Activated T-cell treated with anti-CD3 and anti-CD28 coated beads, Interleukin-2, amount 50 U/mL, for 72 hours (primary cell): ENCODE measurements around the gene EIF2S3B. TPM values are rescaled to one million over a fixed set of nuclear protein-coding genes. Genes with fewer than 3 reads are reported as not detected.

ENCODE experiments used
- ATAC-seq, 2 donors: fragments of 150-1000 bp; cut with Tn5 transposase; replicated peaks in 1 of 2; 2 replicates each; pipeline ENCODE4 v1.10.0; 2021; ENCODE audit warnings: moderate library complexity in 2 of 2, mild to moderate bottlenecking in 1 of 2
- DNase-seq, 2 donors: peaks; one replicate each; pipeline ENCODE4 v3.0.0; 2021 to 2022; ENCODE audit warnings: mixed read lengths in 1 of 2
- H3K27ac Mint-ChIP-seq: one replicate; pipeline ENCODE4 v1.8.0; 2022; ENCODE audit warnings: mild to moderate bottlenecking, moderate library complexity, mixed read lengths
- H3K27me3 Mint-ChIP-seq: one replicate; pipeline ENCODE4 v1.8.0; 2022; ENCODE audit warnings: low read depth, mixed read lengths
- H3K36me3 Mint-ChIP-seq, 2 donors: one replicate each; pipeline ENCODE4 v1.8.0; 2022; ENCODE audit warnings: mixed read lengths in 2 of 2, mild to moderate bottlenecking in 1 of 2; ENCODE audit not compliant: insufficient read depth in 2 of 2
- H3K4me1 Mint-ChIP-seq: one replicate; pipeline ENCODE4 v1.8.0; 2022; ENCODE audit warnings: low read depth, mixed read lengths
- H3K4me3 Mint-ChIP-seq, 2 donors: one replicate each; pipeline ENCODE4 v1.8.0; 2022; ENCODE audit warnings: mild to moderate bottlenecking in 2 of 2, mixed read lengths in 2 of 2, moderate library complexity in 2 of 2
- H3K9me3 Mint-ChIP-seq, 2 donors: one replicate each; pipeline ENCODE4 v1.8.0; 2022; ENCODE audit warnings: mixed read lengths in 2 of 2
- total RNA-seq, 2 donors: library from RNA; stranded (reverse); gene quantifications; one replicate each; pipeline ENCODE4 v1.2.3, GENCODE V29; 2022

Gene EIF2S3B
- total RNA-seq, 2 donors from 2014 or later = 0.63 to 1.2 TPM

DNA sequence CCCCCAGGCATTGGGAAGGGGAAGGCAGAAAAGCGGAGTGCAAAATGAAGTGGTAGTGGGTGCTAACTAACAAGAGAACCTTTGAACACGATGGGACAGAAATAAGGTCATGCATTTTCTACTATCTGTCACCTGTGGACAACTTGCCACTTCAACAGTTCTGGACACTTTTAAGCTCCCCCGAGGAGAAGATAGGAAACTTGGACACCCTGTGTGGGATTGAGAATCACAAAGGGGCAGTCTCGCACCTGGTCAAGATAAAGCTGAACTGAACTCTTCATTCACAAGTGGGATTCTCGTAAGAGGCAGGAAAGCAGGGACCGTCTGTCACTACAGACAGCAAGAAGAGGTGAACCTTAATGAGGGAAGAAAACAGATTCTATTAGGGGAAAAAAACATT, 51.6 kb downstream of the EIF2S3B start:
- Mint-ChIP-seq H3K27ac (peak overlapping the region; percentile 47), H3K36me3 (peaks cover 11 to 17% of the 10 kb centered on the region in 2 donors), H3K4me3 (peak overlapping the region; percentile 70 to 77), H3K4me1 (peaks cover 45% of the 10 kb centered on the region), H3K27me3 (peaks cover 6% of the 10 kb centered on the region), H3K9me3 (no peaks in the 10 kb centered on the region)
- ATAC-seq = no peak
- no peak for DNase-seq

DNA sequence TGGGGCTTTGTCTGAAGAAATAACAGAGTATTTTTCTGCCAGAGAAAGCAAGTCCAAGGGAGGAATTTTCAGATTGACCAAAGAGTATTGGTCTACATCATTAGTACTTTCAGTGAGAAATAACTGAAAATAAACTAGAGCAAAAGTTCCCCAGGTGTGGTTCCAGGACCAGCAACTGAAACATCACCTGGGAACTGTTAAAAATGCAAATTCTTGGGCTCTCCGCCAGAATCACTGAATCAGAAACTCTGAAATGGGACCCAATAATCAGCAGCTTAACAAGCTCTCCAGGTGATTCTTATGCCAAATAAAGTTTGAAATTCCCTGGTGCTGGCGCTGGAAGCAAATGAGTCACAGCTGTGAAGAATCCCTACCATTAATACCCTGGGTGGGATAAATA, 52.1 kb downstream of the EIF2S3B start:
- Mint-ChIP-seq H3K4me3 (peak overlapping the region; percentile 70 to 77), H3K36me3 (peaks cover 10 to 17% of the 10 kb centered on the region in 2 donors), H3K9me3 (no peaks in the 10 kb centered on the region), H3K4me1 (peaks cover 40% of the 10 kb centered on the region), H3K27ac (peak overlapping the region; percentile 79), H3K27me3 (peaks cover 8% of the 10 kb centered on the region)
- no peak for DNase-seq
- no peak for ATAC-seq

Other genes starting within 250 kb of the EIF2S3B start
- 1 to 10 TPM; 2.0 to 6.6 TPM for gene KLRD1, start 198.0 kb upstream of the EIF2S3B start, total RNA-seq
- gene KLRK1, start 115.8 kb upstream of the EIF2S3B start, total RNA-seq = 10 to 100 TPM; 18.9 to 23.6 TPM
- 1 to 10 TPM; 6.1 to 7.1 TPM for gene KLRC4, start 96.1 kb upstream of the EIF2S3B start, total RNA-seq
- 1 to 10 TPM; 2.5 to 2.8 TPM for gene KLRC3, start 85.3 kb upstream of the EIF2S3B start, total RNA-seq
- 1 to 10 TPM; 1.4 to 1.9 TPM for gene KLRC2, start 69.9 kb upstream of the EIF2S3B start, total RNA-seq
- gene KLRC1, start 52.5 kb upstream of the EIF2S3B start, total RNA-seq = 1 to 10 TPM; 3.1 to 9.0 TPM
- 10 to 100 TPM; 42.7 to 52.5 TPM for gene MAGOHB, start 107.7 kb downstream of the EIF2S3B start, total RNA-seq
- gene STYK1, start 168.2 kb downstream of the EIF2S3B start, total RNA-seq = 1 to 10 TPM; 1.6 to 1.8 TPM
- 100 to 1,000 TPM; 108 to 132 TPM for gene YBX3, start 217.4 kb downstream of the EIF2S3B start, total RNA-seq